Measurements from ENCODE around the gene IGFBP1. TPM values are rescaled to one million over a fixed set of nuclear protein-coding genes. Genes with fewer than 3 reads are reported as not detected.

IGFBP1 gene
- total RNA-seq, 3 donors from 2014 or later (not counting 1 experiment from before 2014, with no cell fraction given): not detected

- intact Hi-C loops (cut with micrococcal nuclease): no loop called here
- no peak for TF ChIP-seq CTCF (IDR thresholded peaks at IDR 0.05)
- Mint-ChIP-seq H3K27ac (no peak overlapping the region), H3K9me3 (no peaks in the 10 kb centered on the region), H3K4me1 (no peaks in the 10 kb centered on the region), H3K36me3 (no peaks in the 10 kb centered on the region), H3K27me3 (ENCODE audit: low read depth in 2 of 2) (peaks cover 11 to 12% of the 10 kb centered on the region in 2 donors), H3K4me3 (no peak overlapping the region)
- 88% methylated on average over 3 of the region's 3 CpGs for WGBS (ENCODE audit: insufficient coverage)
- no peaks in the 10 kb centered on the region for H3K4me1 ChIP-seq (ENCODE audit: control insufficient read depth, insufficient read depth, low read length)
- H3K36me3 ChIP-seq (ENCODE audit: control insufficient read depth, insufficient read depth, low read length): no peaks in the 10 kb centered on the region
- no peak for DNase-seq
- no peak overlapping the region for H3K4me3 ChIP-seq (ENCODE audit: low read length)
- H3K9me3 ChIP-seq (ENCODE audit: control insufficient read depth, insufficient read depth, low read length): no peaks in the 10 kb centered on the region
- no peak overlapping the region for H3K27ac ChIP-seq (ENCODE audit: low read length)
- H3K27me3 ChIP-seq (ENCODE audit: control insufficient read depth, insufficient read depth, low read length): no peaks in the 10 kb centered on the region
- ATAC-seq: no peak
Observed at GRCh38 chr7:45910855-45911254, 22.6 kb downstream of the IGFBP1 start.

- H3K4me3 Mint-ChIP-seq: no peak overlapping the region
- DNase-seq: no peak
Observed at GRCh38 chr7:45911311-45911710, 23.0 kb downstream of the IGFBP1 start.

GRCh38 chr7:45912972-45913371, 24.7 kb downstream of the IGFBP1 start:
- intact Hi-C loops (cut with micrococcal nuclease): no loop called here
- no peak for ATAC-seq
- TF ChIP-seq CTCF (IDR thresholded peaks at IDR 0.05): no peak
- Mint-ChIP-seq H3K4me1 (no peaks in the 10 kb centered on the region), H3K27ac (no peak overlapping the region), H3K36me3 (no peaks in the 10 kb centered on the region), H3K4me3 (no peak overlapping the region), H3K9me3 (no peaks in the 10 kb centered on the region), H3K27me3 (ENCODE audit: low read depth in 2 of 2) (peaks cover 20 to 21% of the 10 kb centered on the region in 2 donors)
- Histone ChIP-seq H3K4me1 (ENCODE audit: control insufficient read depth, insufficient read depth, low read length) (no peaks in the 10 kb centered on the region), H3K27me3 (ENCODE audit: control insufficient read depth, insufficient read depth, low read length) (no peaks in the 10 kb centered on the region), H3K4me3 (ENCODE audit: low read length) (no peak overlapping the region), H3K9me3 (ENCODE audit: control insufficient read depth, insufficient read depth, low read length) (no peaks in the 10 kb centered on the region), H3K27ac (ENCODE audit: low read length) (no peak overlapping the region), H3K36me3 (ENCODE audit: control insufficient read depth, insufficient read depth, low read length) (no peaks in the 10 kb centered on the region)
- no peak for DNase-seq
- WGBS (ENCODE audit: insufficient coverage): 72% methylated on average over 7 of the region's 7 CpGs

More at GRCh38 chr7:45911311-45911710, 23.0 kb downstream of the IGFBP1 start:
- Histone ChIP-seq H3K4me3 (ENCODE audit: low read length) (no peak overlapping the region), H3K27me3 (ENCODE audit: control insufficient read depth, insufficient read depth, low read length) (no peaks in the 10 kb centered on the region), H3K36me3 (ENCODE audit: control insufficient read depth, insufficient read depth, low read length) (no peaks in the 10 kb centered on the region), H3K27ac (ENCODE audit: low read length) (no peak overlapping the region), H3K4me1 (ENCODE audit: control insufficient read depth, insufficient read depth, low read length) (no peaks in the 10 kb centered on the region), H3K9me3 (ENCODE audit: control insufficient read depth, insufficient read depth, low read length) (no peaks in the 10 kb centered on the region)
- WGBS (ENCODE audit: insufficient coverage): 90% methylated on average over 9 of the region's 9 CpGs
- Mint-ChIP-seq H3K27ac (no peak overlapping the region), H3K9me3 (no peaks in the 10 kb centered on the region), H3K36me3 (no peaks in the 10 kb centered on the region), H3K4me1 (no peaks in the 10 kb centered on the region), H3K27me3 (ENCODE audit: low read depth in 2 of 2) (peaks cover 11 to 16% of the 10 kb centered on the region in 2 donors)
- intact Hi-C loops (cut with micrococcal nuclease): no loop called here
- TF ChIP-seq CTCF (IDR thresholded peaks at IDR 0.05): no peak
- ATAC-seq: no peak

- ATAC-seq: no peak
- intact Hi-C loops (cut with micrococcal nuclease): no loop called here
- Mint-ChIP-seq H3K4me3 (no peak overlapping the region), H3K4me1 (no peaks in the 10 kb centered on the region), H3K27me3 (ENCODE audit: low read depth in 2 of 2) (peaks cover 12 to 24% of the 10 kb centered on the region in 2 donors), H3K27ac (no peak overlapping the region), H3K36me3 (no peaks in the 10 kb centered on the region), H3K9me3 (no peaks in the 10 kb centered on the region)
- no peak overlapping the region for H3K4me3 ChIP-seq (ENCODE audit: low read length)
- TF ChIP-seq CTCF (IDR thresholded peaks at IDR 0.05): no peak
- peaks cover 4% of the 10 kb centered on the region for H3K27me3 ChIP-seq (ENCODE audit: control insufficient read depth, insufficient read depth, low read length)
- DNase-seq: no peak
- no peak overlapping the region for H3K27ac ChIP-seq (ENCODE audit: low read length)
- H3K36me3 ChIP-seq (ENCODE audit: control insufficient read depth, insufficient read depth, low read length): no peaks in the 10 kb centered on the region
- no peaks in the 10 kb centered on the region for H3K4me1 ChIP-seq (ENCODE audit: control insufficient read depth, insufficient read depth, low read length)
- no peaks in the 10 kb centered on the region for H3K9me3 ChIP-seq (ENCODE audit: control insufficient read depth, insufficient read depth, low read length)
- 90% methylated on average over 12 of the region's 12 CpGs for WGBS (ENCODE audit: insufficient coverage)
Observed at GRCh38 chr7:45914911-45915310, 26.6 kb downstream of the IGFBP1 start.

Data from natural killer cell (primary cell).